CD4-positive, alpha-beta T cell treated with Interleukin-6 for 4 hours (primary cell): ENCODE measurements around the gene FBXO4.

Experiments
- DNase-seq: peaks from one replicate; pipeline ENCODE4 v3.0.0-alpha.2; 2020; ENCODE audit warnings: mixed read lengths

FBXO4 gene, protein sequence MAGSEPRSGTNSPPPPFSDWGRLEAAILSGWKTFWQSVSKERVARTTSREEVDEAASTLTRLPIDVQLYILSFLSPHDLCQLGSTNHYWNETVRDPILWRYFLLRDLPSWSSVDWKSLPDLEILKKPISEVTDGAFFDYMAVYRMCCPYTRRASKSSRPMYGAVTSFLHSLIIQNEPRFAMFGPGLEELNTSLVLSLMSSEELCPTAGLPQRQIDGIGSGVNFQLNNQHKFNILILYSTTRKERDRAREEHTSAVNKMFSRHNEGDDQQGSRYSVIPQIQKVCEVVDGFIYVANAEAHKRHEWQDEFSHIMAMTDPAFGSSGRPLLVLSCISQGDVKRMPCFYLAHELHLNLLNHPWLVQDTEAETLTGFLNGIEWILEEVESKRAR

DNA sequence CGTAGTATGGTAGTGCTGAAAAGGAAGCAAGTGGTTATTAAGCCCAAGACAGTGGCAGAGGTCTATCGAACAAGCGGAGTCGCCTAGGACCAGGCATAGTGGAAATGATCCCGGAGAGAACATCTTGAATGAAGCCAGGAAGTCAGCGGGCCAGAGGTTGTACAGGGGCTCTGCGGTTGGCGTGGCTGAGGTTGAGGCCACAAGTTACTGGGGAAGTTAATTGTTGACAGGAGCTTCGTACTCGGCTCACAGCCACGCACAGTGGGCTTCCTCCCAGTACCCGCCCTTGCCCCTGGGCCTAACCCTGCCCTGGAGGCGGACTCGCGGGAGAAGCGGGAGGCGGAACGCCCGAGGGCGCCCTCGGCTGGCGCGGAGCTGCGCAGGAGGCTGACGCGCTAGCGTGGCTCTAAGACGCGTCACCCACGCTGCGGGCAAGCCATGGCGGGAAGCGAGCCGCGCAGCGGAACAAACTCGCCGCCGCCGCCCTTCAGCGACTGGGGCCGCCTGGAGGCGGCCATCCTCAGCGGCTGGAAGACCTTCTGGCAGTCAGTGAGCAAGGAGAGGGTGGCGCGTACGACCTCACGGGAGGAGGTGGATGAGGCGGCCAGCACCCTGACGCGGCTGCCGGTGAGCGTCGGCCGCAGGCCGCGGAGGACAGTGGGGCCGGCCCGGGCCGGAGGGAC is at the start of gene FBXO4:
FBXO4 (plus strand) TSS at position 410 of the 683 bp plus-strand sequence; CDS start at position 439, 29 bp downstream.
- DNase-seq = peak; percentile 88

DNA sequence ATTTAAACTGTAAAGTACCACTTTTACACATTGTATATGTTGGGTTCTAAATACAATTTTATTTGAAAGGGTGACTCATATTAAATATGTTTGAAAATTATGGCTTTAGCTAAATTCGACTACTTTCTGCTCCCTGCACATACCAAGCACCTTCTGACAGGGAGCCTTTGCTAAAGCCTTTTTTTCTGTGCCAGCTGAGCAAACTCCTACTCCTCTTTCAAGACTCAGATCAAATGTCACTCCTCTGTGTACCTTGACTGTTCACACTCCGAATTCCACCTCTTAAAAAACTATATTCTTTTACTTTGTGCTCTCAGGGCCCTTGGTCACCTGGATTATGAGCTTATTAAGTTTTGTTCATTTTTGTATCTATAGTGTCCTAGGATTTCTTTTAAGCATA is 48.4 kb upstream of the FBXO4 start:
- DNase-seq = no peak

DNA sequence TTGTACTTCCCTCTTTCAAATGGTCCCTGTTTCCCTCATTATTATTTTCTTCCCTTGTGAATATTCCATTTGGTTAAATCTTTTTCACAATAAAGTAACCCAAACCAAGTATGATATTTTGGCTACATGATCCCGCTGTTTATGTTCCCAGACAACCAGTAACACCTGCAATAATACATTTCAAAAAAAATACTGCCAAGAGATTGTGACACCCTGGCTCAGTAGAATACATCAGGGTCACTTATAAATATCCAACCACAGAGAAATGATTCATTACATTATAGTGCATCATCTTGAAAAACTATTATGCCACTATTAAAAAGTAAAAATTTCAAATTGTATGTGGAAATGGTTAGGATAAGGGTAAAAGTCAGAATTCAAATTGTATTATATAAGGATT is 47.7 kb upstream of the FBXO4 start:
- no peak for DNase-seq

DNA sequence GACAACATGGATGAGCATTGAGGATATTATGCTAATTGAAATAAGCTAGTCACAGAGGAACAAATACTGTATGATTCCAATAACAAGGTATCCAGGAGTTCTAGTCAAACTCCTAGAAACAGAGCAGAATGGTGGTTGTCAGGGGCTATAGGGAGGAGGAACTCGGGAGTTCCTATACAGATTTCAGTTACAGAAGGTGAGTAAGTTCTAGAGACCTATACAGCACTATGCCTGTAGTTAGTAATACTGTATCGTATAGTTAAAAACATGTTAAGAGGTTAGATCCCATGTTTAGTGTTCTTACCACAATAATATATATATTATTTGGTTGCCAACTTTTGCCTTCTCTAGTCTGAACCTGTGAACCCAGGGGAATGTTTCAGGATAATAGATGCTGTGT is 46.9 kb upstream of the FBXO4 start:
- DNase-seq = no peak

DNA sequence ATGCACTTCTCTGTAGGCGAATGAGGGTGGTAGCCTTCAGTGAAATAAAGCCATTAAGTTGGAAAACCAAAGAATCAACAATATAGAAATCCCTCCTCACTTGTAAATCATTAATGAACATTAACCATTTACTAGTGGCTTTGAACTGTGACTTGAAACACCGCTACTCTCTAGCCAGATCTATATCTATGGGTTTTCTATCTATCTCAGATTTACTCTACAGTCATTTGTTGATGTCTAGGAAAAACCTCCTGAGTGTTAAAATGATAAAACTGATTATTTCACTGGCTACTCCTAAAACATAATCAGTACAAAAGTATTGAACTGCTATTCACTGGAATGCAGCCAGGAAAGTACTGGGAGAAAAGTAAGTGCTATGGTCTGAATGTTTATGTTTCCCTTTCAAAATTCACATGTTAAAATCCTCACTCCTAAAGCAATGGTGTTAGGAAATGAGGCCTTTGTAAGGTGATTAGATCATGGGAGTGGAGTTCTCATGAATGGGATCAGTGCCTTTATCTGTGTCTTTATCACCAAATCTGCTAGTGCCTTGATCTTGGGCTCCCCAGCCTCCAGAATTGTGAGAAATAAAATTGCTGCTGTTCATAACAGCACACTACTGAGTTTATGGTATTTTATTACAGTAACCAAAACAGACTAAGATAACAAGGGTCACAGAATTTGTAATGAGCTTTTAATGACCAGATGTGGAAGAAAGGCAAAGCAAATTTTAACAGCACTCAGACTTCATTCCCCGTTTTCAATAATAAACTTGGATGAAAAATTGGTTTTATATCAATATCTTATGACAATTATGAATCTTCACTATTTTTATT is 46.2 kb upstream of the FBXO4 start:
- DNase-seq = no peak

DNA sequence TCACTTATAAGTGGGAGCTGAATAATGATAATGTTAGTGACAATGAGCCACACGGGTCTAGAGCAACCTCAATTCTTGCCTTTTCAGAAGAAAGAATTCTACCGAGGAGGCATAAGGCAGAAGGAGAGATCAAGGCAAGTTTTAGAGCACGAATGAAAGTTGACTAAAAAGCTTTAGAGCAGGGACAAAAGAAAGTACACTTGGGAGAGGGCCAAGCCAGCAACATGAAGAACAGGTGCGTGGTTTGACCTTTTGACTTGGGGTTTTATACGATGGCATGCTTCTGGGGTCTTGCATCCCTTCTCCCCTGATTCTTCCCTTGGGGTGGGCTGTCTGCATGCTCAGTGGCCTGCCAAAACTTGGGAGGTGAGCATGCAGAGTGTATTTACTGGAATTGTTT is 42.3 kb upstream of the FBXO4 start:
- no peak for DNase-seq

DNA sequence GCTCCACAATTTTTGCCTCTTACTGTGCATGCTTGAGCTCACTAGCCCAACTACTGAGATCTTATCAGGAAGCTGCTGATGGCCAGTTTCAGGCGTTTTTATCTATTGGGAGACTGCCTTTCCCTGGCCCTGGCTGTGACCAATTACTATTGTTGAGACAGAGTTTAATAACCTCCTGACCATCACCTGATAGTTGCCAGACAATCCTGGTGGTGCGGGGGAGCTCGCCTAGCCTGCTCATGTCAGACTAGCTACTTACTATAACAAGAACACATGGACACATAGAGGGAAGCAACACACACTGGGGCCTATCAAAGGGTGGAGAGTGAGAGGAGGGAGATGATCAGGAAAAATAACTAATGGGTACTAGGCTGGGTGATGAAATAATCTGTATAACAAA is 41.8 kb upstream of the FBXO4 start:
- DNase-seq = no peak

DNA sequence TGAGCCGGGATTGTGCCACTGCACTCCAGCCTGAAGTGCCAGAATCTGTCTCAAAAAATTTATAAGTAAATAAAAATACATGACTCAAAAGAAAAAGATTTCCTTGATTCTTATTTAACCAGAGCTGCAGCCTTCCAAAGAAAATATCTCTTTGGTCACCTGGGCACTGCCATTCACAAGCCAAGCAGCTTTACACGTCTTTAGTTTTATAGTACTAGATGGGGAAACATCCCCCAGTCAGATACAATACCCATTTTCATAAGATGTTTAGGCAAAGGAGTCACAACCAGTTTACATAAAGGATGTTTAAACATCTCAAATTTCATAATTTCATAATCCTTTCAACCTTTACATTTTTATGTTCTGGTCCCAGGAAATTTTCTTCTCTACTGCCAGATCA is 41.1 kb upstream of the FBXO4 start:
- no peak for DNase-seq

DNA sequence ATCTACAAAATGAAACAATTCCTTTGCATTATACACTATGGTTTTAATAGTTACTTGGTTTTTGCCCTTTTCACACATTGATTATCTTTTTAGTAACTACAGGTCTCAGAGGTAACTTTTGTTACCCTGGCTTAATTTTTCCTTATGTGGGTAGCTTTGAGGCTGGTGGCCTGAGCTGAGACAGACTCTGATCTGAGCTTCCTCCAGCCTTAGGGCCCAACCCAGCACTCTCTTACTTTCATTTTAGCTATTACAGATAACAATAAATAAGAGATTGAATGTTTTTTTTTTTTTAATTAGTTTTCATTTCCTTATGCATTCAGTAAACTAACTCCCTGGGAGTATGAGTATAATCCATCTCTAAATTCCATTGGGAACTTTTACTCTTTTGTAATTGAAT is 39.8 kb upstream of the FBXO4 start:
- DNase-seq = no peak

DNA sequence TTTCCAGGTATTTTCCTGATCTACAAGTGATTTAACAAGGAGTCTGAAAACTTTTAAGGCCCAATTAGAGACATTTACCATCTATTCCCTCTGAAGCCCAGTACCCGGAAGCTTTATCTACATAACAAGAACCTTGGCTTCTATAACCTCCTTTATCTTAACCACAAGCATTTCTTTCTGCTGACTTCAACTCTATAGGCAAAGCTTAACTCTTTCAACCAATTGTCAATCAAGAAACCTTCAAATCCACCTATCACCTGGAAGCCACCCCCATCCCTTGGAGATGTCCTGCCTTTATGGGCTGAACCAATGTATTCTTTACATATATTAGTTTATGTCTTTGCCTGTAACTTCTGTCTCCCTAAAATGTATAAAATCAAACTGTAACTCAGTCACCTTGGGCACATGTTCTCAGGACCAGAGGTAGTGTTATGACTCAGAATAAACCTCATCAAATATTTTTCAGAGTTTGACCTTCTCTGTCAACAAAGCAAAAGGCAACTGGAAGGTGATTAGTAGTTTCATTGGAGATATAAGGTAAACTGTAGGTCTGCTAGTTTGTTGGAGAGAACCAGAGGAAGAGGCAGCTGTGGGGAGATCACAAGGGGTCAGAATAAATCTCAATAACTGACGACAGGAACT is 33.9 kb upstream of the FBXO4 start:
- no peak for DNase-seq

DNA sequence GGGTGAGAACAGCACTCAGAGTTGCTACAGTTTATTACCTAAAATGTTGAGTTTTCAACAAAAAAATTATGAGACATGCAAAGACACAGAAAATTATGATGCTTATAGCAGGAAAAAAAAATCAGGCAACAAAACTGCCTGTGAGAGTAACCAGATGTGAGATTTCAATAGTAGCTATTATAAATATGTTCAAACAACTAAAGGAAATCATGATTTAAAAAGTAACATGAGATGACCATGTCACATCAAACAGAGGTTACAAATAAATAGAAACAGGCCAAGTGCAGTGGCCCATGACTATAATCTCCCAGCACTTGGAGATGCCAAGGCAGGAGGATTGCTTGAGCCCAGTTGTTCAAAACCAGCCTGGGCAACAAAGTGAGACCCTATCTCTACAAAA is 33.0 kb upstream of the FBXO4 start:
- DNase-seq = no peak

DNA sequence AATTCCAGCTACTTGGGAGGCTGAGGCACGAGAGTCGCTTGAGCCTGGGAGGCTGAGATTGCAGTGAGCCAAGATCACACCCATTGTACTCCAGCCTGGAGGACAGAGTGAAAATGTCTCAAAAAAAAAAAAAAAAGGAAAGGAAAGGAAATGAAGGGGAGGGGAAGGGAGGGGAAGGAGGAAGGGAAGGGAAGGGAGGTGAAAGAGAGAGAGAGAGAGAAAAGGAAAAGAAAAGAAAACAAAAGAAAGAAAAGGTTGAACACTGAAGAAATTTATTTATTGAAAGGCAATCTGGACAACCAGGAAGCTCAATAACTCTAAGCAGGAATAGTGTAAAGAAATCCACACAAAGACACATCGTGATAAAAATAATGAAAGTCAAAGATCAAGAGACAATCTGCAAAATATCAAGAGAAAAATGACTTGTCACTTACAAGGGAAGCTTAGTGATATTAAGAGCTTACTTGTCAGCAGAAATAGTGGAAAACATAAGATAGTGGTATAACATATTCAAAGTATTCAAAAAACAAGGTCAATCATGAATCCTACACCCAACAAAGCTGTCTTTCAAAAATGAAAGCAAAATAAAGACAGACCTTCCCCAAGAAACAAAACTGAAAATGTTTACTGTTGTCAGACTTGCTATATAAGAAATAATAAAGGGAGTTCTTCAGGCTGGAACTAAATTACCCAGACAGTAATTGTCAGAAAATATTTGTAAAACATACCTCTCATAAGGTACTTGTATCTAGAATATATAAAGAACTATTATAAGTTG is 31.8 kb upstream of the FBXO4 start:
- no peak for DNase-seq

DNA sequence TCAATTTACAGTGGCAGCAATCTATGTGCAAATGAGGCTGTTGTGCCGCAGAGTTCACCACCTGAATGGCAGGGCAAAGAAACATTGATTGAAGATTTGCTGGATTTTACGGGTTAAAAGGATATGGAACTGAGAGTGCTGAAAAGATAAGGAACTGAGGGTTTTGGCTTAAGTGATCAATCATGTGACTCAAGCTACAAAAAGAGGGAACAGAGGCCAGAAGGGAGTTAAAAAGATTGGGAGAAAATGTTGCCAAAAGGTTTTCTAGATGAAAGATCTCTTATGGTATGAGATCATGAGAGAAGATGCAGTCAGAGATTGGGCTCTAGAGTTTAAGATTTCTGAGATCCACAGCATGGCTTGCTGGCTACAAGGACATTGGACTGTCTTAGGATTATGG is 28.9 kb upstream of the FBXO4 start:
- no peak for DNase-seq

DNA sequence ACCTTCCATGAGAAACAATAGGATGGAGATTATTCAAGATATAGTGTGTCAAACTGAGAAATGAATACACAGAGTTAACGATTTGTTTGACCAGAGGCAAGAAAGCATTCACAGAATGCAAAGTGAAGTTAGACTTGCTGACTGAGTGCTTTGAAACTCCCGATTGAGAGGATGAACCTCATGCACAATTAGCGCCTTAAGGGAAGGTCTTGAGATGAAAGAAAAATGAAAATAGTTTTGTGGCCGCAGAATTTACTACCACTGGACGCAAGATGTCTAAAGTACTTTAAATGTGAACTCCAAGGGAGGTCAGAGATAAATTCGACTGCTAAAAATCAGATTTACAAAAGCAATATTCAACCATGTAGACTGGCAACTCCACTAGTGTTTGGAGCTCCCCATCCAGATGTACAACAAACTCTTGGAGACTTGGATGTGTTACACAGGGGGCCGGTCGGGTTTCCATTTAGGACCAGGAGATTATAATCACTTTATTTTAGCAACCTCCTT is 21.6 kb upstream of the FBXO4 start:
- no peak for DNase-seq

DNA sequence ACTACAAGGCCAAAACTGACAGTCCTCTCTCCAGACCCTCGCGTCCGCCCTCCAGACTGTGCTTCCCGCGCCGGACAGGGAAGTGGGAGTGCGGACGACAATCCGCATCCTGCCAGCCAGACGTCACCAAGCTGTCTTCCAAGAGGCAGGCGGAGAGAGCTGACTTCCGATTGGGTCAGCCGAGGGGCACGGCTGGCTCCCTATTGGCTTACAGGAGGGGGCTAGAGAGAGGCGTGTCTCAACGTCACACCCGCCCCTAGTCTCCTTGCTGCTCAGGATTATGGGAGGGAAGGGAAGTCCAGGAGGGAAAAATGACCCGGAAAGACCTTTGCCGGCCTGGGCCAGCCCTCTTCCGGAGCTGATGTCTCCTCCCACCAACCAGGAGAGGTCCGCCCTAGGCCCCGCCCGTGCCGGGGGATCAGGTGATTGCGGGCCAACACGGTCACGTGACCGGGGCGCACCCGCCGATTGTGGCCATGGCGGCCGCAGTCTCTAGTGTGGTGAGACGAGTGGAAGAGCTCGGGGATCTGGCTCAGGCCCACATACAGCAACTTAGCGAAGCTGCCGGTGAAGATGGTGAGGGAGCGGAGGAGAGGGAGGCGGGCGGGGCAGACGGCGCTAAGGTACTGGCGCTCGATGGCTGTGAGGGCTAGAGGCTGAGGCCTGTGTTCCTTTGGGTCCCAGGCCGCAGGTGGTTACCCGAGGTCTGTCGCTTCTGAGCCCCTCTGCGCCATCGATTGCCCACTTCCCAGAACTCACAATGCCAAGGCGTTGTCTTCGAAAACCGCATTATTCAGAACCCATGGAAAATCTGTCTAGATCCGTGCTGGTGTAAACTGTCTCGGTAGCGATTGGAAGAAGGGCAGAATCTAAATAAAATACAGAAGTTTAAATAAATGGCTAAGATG is 20.9 kb upstream of the FBXO4 start, which contains the start of gene RIMOC1:
RIMOC1 (plus strand) TSS at position 453 of the 908 bp plus-strand sequence; CDS start at position 477, 24 bp downstream.
- DNase-seq = peak; percentile 98

DNA sequence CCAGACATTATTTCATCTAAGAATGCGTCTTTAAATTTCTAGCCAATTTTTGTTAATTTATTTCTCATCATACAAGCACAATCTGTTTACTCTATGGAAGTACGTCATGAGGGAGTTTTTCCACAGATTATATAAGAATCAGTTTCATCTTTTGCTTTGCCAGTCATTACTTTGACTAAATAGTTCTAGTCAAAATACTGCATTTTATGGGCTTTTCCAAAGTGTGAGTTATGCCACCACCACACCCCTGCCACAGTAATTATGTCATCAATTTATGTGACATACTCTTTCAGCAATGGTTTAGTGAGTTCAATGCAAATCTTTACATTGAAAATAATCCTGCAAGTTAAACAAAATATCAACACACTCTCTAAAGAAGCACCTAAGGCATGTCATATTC is 18.9 kb upstream of the FBXO4 start:
- DNase-seq = no peak

DNA sequence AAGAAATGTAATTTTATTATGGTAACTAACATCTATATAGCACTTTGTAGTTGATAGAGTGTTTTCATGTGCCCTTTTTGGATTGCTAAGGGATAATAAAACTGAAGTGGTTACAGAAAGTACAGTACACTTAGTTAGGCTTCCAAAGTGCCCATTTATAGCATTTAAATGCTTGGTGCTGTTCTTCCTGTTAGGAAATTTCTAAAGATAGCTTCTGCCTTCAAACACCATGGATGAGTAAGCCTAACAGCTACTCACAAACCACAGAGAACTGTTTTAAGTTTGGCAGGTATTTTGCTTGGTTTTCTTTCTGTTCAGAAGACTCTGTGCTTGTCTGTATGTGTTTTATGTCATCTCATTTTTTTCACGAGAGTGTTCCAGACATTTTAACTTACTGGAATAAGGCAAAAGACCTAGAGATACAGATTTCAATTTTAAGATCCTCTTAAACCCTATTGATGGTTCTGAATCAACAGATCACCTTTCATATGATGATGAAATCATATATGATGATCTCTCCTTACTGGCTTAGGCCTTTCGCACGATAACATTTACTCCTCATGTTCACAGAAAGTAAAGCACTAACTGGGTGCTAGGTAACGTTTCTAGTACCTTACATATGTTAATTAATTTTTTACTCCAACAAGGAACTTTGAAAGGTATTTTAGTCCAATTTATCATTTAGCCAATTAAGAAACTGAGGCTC is 16.6 kb upstream of the FBXO4 start:
- DNase-seq = no peak

DNA sequence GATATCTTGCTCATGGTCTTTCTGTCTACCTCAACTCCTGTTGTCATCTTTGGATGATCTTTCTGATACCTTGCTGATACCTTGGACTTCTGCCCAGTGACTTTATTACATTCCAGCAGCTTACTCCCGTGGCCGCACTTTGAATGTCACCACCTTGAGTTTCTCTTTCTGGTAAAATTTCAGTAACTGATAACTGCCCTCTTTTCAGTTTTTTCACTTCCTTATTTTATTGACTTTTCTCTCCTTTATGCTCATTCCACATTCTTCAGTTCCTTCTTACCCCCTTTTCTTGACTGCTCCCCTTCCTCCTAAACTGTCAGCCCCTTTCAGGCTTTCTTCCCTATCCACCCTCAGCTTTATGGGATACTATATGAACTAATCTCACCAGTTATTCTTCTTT is 7.0 kb upstream of the FBXO4 start:
- no peak for DNase-seq

DNA sequence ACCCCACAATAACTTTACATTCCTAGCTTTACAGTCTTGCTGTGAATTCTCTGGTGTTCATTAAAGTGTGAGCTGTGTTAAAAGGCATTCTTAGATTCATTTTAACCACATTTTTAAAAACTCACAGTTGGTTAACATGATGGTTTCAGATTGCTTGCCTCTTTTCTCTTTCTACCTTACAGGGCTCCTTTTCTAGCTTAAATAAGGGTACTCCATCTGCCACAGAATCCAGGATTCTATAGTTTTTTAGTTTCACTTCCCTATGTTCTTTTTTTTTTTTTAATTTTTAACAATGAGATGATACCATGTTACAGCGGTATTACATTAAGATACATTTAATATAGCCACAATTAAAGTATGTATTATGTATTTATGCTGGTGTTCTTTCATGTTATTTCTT is 3.9 kb upstream of the FBXO4 start:
- no peak for DNase-seq

DNA sequence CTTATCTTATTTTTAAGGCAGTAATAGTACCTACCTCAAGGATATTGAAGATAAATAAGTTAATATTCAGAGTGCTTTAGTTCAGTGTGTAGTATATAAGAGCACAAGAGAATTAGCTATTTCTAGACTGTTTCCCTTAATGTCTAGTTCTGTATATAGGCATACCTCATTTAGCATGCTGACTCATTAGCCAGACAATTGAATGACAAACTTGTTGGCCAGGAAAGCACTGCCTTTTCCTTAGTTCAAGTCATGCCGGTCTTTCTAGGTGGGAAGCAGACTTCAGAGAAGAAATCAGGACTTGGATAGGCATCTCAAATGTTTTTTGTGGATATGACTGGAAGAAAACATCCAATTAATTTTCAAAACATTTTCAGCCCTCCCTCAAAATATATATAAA is 3.2 kb upstream of the FBXO4 start:
- DNase-seq = no peak
